ENCODE results near the gene GLTP.

Gene GLTP

DNA sequence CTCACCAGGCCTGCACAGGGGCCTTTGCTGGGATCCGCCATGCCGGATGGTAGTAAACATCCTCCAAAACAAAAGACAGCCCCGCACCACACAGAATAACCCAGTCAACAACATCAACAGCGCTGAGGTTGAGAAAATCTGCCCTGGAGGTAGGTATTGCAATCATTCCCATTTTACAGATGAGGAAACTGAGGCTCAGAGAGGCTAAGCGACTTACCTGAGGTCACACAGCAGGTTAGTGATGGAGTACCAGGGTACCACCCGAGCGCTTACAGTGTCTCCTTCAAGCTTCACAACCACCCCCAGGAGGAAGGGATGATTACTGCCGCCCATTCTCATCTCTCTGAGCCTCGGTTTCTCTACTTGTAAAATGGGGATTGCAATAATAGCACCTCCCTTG is 62.1 kb downstream of the GLTP start:
- no peak for DNase-seq

DNA sequence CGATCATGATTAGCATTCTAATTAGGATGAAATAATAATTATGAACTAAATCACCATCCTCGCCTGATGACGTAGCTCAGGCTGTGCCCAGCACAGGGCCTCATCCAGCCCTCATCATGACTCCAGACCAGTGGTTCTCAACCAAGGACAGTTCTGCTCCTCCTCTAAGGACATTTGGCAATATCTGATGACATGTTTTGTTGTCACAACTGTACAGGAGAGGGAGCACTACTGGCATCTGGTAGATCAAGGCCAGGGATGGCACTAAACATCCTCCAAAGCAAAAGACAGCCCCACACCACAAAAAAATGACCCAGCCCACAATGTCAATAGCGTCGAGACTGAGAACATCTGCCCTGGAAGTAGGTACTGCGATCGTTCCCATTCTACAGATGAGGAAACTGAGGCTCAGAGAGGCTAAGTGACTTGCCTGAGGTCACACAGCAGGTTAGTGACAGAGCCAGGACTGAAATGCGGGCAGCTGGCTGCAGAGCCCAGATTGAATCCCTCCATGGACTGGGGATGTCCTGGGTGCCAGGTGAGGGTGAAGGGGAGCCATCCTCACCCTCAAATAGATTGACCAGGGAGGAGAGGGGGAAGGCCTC is 62.6 kb downstream of the GLTP start:
- DNase-seq = no peak

GRCh38 chr12:109816870-109817269 is 63.5 kb downstream of the GLTP start:
- no peak for DNase-seq

- no peak for DNase-seq
Observed at GRCh38 chr12:109815757-109816617, 64.4 kb downstream of the GLTP start.

DNA sequence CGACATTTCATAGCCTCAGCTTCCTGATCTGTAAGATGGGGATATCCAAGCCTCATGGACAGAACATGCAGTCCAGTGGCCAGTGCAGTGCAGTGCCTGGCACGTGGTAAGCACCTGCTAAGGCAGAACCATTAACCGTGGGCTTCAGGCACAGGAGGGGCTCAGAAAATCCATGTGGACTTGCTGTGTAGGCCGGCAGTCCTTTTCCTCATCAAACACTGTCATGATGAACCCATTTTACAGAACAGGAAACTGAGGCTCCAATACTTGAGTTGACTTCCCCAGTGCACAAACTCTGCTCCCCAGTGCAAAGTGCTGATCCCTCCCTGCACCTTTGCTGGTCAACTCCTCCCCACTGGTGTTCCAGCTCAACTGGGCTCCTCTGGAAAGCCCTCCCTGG is 65.1 kb downstream of the GLTP start:
- no peak for DNase-seq

GRCh38 chr12:109814600-109815150 is 65.7 kb downstream of the GLTP start:
- DNase-seq = no peak

GRCh38 chr12:109813810-109814416 is 66.4 kb downstream of the GLTP start:
- no peak for DNase-seq

- no peak for DNase-seq
Observed at GRCh38 chr12:109811624-109811995, 68.7 kb downstream of the GLTP start.

DNA sequence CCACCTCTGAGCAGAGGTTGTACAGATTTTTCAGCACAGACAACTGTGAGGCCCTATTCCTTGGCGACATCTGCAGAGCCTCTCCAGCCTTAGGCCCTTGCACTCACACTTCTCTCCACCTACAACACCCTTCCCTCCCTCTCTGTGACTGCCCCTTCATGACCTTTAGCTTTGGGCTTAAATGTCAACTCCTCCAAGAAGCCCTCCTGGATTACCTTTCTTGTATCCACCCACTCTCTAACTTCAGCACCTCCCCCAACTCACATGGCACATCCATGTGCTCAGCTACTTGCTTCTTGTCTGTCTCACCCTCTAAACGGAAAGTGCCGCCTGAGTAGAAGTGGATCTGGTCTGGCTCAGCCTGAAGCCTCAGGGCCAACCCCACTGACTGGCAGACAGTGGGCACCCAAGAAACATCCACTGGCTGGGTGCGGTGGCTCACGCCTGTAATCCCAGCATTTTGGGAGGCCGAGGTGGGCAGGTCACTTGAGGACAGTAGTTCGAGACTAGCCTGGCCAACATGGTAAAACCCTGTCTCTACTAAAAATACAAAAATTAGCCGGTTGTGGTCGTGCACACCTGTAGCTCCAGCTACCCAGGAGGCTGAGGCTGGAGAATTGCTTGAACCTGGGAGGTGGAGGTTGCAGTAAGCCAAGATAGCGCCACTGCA is 69.3 kb downstream of the GLTP start:
- DNase-seq = no peak

DNA sequence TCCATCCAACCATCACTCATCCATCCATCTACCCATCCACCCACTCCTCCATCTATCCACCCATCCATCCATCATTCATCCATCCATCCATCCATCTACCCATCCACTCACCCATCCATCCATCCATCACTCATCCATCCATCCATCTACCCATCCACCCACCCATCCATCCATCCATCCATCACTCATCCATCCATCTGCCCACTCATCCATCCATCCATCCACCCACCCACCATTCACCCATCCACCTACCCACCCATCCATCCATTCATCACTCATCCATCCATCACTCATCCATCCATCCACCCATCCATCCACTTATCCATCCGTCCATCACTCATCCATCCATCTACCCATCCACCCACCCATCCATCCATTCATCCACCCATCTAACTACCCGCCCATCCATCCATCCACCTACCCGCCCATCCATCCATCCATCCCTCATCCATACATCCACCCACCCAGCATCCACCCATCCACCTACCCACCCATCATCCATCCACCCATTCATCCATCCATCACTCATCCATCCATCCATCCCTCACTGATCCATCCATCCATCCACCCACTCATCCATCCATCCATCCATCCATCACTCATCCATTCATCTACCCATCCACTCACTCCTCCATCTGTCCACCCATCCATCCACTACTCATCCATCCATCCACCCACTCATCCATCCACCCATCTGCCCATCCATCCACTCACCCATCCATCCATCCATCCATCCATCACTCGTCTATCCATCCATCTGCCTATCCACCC is 71.3 kb downstream of the GLTP start:
- no peak for DNase-seq

DNA sequence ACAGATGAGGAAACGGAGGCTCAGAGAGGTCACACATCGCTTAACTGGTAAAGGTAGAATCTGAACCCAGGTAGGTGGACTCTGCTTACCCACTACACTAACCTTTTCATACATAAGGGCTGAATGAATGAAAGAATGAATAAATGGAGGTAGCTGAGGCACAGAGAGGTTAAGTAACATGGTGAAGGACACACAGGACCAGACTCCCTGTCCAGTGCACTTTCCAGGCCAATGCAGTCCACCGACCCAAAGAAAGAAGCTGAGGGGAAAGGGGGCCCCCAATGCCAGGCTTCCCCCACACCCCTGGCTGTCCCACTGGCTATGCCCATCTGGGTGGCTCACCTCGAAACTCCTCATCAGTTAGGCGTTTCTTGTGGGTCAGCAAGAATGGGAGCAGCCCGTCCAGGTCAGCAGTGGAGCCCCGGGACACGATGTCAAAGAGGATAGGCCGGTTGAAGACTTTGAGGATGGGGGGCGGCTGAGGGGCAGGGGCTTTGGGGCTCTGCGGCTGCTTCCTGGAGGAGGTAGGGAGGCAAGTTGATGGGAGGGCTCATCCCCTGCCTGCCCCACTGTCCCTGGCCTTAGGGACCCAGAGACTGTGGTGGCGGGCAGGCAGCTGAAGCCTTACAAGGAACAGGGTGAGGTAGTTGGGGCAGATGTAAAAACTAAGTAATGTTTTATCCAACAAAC is 72.2 kb downstream of the GLTP start:
- DNase-seq = no peak

DNA sequence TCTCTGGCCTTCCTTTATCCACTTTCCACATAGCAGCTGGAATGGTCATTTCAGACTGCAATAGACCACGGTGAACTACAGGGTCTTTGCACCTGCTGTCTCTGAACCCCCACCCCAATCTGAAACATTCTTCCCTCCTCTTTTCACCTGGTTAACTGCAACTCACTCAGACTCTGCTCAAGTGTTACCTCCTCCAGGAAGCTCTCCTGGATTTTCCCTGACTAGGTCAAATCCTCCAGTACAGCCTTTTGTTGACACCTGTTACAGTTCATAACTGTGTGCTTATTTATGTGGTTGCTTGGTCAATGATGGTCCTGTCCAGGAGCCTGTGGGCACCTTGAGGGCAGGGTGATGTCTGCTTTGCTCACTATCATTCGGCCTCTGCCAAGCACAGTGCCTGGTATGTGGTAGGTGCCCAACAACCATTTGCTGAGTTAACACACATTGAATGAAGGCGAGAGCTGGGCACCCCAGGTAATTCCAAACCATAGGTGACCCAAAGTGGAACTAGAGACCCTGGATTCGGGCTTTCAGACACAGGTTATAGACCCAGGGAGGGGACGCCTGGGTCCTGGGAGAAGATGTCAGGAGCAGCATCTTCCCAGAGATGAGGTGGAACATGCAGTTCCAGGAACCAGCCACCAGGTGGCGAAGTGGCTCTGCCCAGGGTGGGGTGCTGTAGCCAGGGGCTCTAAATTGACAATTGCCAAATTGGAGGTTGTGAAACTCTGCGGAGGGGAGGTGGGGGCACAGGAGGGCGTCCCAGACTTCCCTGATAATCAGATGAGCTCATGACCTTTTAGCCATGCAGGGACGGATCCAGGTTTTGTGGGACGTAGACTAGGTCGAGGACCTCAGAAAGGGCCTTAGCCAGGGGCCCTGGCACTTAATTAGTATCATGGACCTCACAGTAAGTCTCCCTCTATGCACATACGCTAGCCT is 75.2 kb downstream of the GLTP start:
- peak; percentile 64 for DNase-seq

DNA sequence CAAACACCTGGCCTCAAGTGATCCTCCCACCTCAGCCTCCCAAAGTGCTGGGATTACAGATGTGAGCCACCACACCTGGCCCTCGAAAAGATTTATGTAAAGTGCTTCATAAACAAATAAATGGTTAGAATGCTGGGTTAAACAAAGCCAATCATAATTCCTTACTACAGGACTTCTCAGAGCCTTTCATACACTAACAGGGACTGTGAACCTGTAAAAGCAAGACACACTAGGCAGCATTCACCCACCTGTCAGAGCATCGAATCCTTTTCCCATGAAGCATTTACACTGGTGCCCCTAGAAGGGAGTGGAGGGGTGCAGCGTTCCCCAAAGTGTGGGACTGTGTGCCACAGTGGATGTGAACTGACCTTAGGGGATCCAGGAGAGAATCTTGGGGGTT is 76.7 kb downstream of the GLTP start:
- no peak for DNase-seq

DNA sequence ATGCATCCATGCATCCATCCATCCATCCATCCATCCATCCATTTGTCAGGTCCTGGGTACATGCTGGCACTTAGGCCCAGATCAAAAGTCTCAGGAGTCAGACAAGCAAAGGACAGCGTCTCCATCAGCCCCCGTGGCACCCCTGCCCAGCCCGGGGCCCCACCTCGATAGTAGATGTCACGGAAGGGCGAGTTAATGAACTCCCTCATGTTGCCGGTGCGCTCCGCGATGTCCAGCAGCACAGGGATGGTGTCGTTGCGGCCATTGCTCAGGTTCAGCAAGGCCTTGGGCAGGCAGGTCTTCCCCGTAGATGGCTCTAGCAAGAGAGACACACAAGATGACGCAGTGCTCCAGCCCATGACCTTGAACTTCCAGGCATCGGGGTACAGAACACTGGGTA is 77.5 kb downstream of the GLTP start:
- no peak for DNase-seq
